K562 (cell line): ENCODE data around the gene PRDM16. TPM values are rescaled to one million over a fixed set of nuclear protein-coding genes. Genes with fewer than 3 reads are reported as not detected.
A peak's percentile ranks its signal among the peaks of the same experiment; 100 is the strongest.

Experiments
- E2F6 ChIP-seq, 2 experiments: IDR thresholded peaks; 2 replicates each; pipeline ENCODE4 v1.6.1; 2011; ENCODE audit warnings: borderline replicate concordance in 1 of 2, control low read depth in 1 of 2, low read depth in 1 of 2, low read length in 1 of 2, mild to moderate bottlenecking in 1 of 2, mixed read lengths in 1 of 2, moderate library complexity in 1 of 2; ENCODE audit not compliant: insufficient read depth in 1 of 2, insufficient read length in 1 of 2, poor library complexity in 1 of 2, severe bottlenecking in 1 of 2; ENCODE audit errors: extremely low read depth in 1 of 2
- EGR1 ChIP-seq: fragments of 450-650 bp; conservative IDR thresholded peaks from 2 replicates; pipeline ENCODE4 v1.6.1; 2017; ENCODE audit warnings: mild to moderate bottlenecking
- RAD21 ChIP-seq, 2 experiments: fragments of 250-450 bp in 1 of 2; fragments of 450-650 bp in 1 of 2; sonication (Bioruptor Pico) in 1 of 2; formaldehyde crosslinking in 1 of 2; IDR thresholded peaks in 1 of 2; conservative IDR thresholded peaks in 1 of 2; 2 replicates each; pipeline versions ENCODE4 v1.4.0 to v1.8.0; 2020 to 2022; ENCODE audit warnings: mild to moderate bottlenecking in 2 of 2, moderate library complexity in 1 of 2
- RBM39 ChIP-seq: fragments of 200-400 bp; formaldehyde crosslinking; optimal IDR thresholded peaks from 2 replicates; pipeline ENCODE3; 2018; ENCODE audit warnings: low read depth, low read length
- RERE ChIP-seq: sonication (generic); formaldehyde crosslinking; IDR thresholded peaks from 2 replicates; pipeline ENCODE4 v1.8.0; 2023; ENCODE audit warnings: missing genetic modification reagents, mild to moderate bottlenecking, borderline replicate concordance
- RREB1 ChIP-seq: fragments of 250-450 bp; sonication (Bioruptor Pico); IDR thresholded peaks from 2 replicates; pipeline ENCODE4 v1.4.0; 2020
- ZNF696 ChIP-seq: fragments of 250-450 bp; sonication (Bioruptor Pico); conservative IDR thresholded peaks from 2 replicates; pipeline ENCODE4 v1.4.0; 2020; ENCODE audit warnings: mild to moderate bottlenecking, moderate library complexity
- polyA plus RNA-seq, 8 experiments: library from polyadenylated mRNA; depleted of rRNA in 4 of 8; stranded (reverse) in 5 of 8; unstranded in 3 of 8; fragments of >200 nt; fragmentation: Nextera tagmentation in 2 of 8; fragmentation: Illumina TruSeq in 1 of 8; extraction: Ambion mirVana in 2 of 8; extraction: Trizol in 1 of 8; gene quantifications; 2 replicates each; pipeline versions ENCODE4 v1.2.1 to v1.2.3, GENCODE V29; 2011 to 2014; ENCODE audit warnings: inconsistent platforms in 1 of 8, missing spikeins in 1 of 8
- total RNA-seq, 7 experiments: library from RNA; depleted of rRNA in 6 of 7; stranded (reverse); fragments of >200 nt in 6 of 7; fragmentation: Illumina TruSeq in 2 of 7; extraction: Trizol in 2 of 7; gene quantifications; 2 replicates each; pipeline versions ENCODE4 v1.2.1 to v1.2.3, GENCODE V29; 2011 to 2021; ENCODE audit warnings: low replicate concordance in 1 of 7

The PRDM16 gene
- total and polyA plus RNA-seq, 9 of the 15 experiments (the other 6 are each of a cell fraction or from before 2014, with no cell fraction given) = 0.10 to 0.27 TPM; not detected in 7

- TF ChIP-seq E2F6 (IDR thresholded peaks at IDR 0.05; ENCODE audit: borderline replicate concordance in 1 of 2, extremely low read depth in 1 of 2, insufficient read depth in 1 of 2, insufficient read length in 1 of 2, low read depth in 1 of 2, low read length in 1 of 2, poor library complexity in 1 of 2, severe bottlenecking in 1 of 2) (no peak), RERE (CRISPR knock-in tag) (no peak), RBM39 (no peak), RREB1 (CRISPR knock-in tag) (no peak), ZNF696 (CRISPR knock-in tag) (no peak), RAD21 (CRISPR knock-in tag; conservative IDR thresholded peaks at IDR 0.05 in 1 of 2, IDR thresholded peaks at IDR 0.05 in 1 of 2) (no peak), EGR1 (0 out of 2 replicates have a peak, but pooled peaks have one; percentile 9)
Observed at GRCh38 chr1:3454811-3455618, 386.0 kb downstream of the PRDM16 start (continued).
